WTC11 (cell line): Measurements from ENCODE around the gene RBM43. TPM values are rescaled to one million over a fixed set of nuclear protein-coding genes. Genes with fewer than 3 reads are reported as not detected.

ENCODE experiments used
- ATAC-seq: fragments of 200-7000 bp; cut with Tn5 transposase; 2 replicates; pipeline ENCODE4 v1.10.0; 2021; ENCODE audit warnings: mild to moderate bottlenecking, moderate library complexity
- CTCF ChIA-PET: fragments of 300-600 bp; sonication (Branson Sonifier 250); formaldehyde crosslinking; loops from one replicate; lab custom pipeline; 2021; ENCODE audit warnings: antibody characterized with exemption; lab: Charles Lee
- POLR2A ChIA-PET: fragments of 350-600 bp; sonication (Branson Sonifier 250); formaldehyde crosslinking; loops from one replicate; lab custom pipeline; 2021; ENCODE audit warnings: antibody characterized with exemption; lab: Charles Lee
- DNase-seq: peaks from one replicate; pipeline ENCODE4 v3.0.0; 2021; ENCODE audit warnings: low spot score
- H3K27ac Mint-ChIP-seq: 2 replicates; pipeline ENCODE4 v1.8.0; 2021; ENCODE audit warnings: mixed read lengths
- H3K27me3 Mint-ChIP-seq: 2 replicates; pipeline ENCODE4 v1.8.0; 2021; ENCODE audit warnings: low read depth, mild to moderate bottlenecking, moderate library complexity, mixed read lengths
- H3K36me3 Mint-ChIP-seq: 2 replicates; pipeline ENCODE4 v1.8.0; 2021; ENCODE audit warnings: mixed read lengths
- H3K4me1 Mint-ChIP-seq: 2 replicates; pipeline ENCODE4 v1.8.0; 2022; ENCODE audit warnings: mixed read lengths
- H3K4me3 Mint-ChIP-seq: 2 replicates; pipeline ENCODE4 v1.8.0; 2021; ENCODE audit warnings: mild to moderate bottlenecking, moderate library complexity, mixed read lengths
- H3K9me3 Mint-ChIP-seq: 2 replicates; pipeline ENCODE4 v1.8.0; 2021; ENCODE audit warnings: mixed read lengths
- CBFB ChIP-seq: sonication (generic); formaldehyde crosslinking; IDR thresholded peaks from 2 replicates; pipeline ENCODE4 v1.8.1; 2022; ENCODE audit warnings: mild to moderate bottlenecking, low read depth, missing genetic modification reagents
- CREM ChIP-seq: sonication (generic); formaldehyde crosslinking; IDR thresholded peaks from 2 replicates; pipeline ENCODE4 v1.8.1; 2022; ENCODE audit warnings: mild to moderate bottlenecking, missing genetic modification reagents, moderate library complexity
- FOXP1 ChIP-seq: sonication (generic); formaldehyde crosslinking; IDR thresholded peaks from 2 replicates; pipeline ENCODE4 v1.8.0; 2022; ENCODE audit warnings: missing genetic modification reagents, mild to moderate bottlenecking, moderate library complexity, borderline replicate concordance
- NFE2L1 ChIP-seq: sonication (generic); formaldehyde crosslinking; IDR thresholded peaks from 2 replicates; pipeline ENCODE4 v1.8.1; 2023; ENCODE audit warnings: missing genetic modification reagents
- RORB ChIP-seq: fragments of 250-450 bp; sonication (Bioruptor Pico); IDR thresholded peaks from 2 replicates; pipeline ENCODE4 v1.9.0; 2021; ENCODE audit warnings: mild to moderate bottlenecking
- SMAD4 ChIP-seq: sonication (generic); formaldehyde crosslinking; IDR thresholded peaks from 2 replicates; pipeline ENCODE4 v1.8.0; 2022; ENCODE audit warnings: mild to moderate bottlenecking, missing genetic modification reagents
- SOX15 ChIP-seq: fragments of 250-450 bp; sonication (Bioruptor Pico); IDR thresholded peaks from 2 replicates; pipeline ENCODE4 v1.9.0; 2021; ENCODE audit warnings: mild to moderate bottlenecking
- ZNF219 ChIP-seq: sonication (generic); formaldehyde crosslinking; IDR thresholded peaks from 2 replicates; pipeline ENCODE4 v1.8.0; 2023; ENCODE audit warnings: missing genetic modification reagents, mild to moderate bottlenecking, borderline replicate concordance
- ZNF263 ChIP-seq: sonication (generic); formaldehyde crosslinking; IDR thresholded peaks from 2 replicates; pipeline ENCODE4 v1.8.1; 2022; ENCODE audit warnings: low read depth, mild to moderate bottlenecking, moderate library complexity, missing genetic modification reagents
- ZNF317 ChIP-seq: sonication (generic); formaldehyde crosslinking; IDR thresholded peaks from 2 replicates; pipeline ENCODE4 v1.8.1; 2023; ENCODE audit warnings: low read depth, mild to moderate bottlenecking, moderate library complexity, missing genetic modification reagents, borderline replicate concordance
- total RNA-seq: library from RNA; stranded (reverse); gene quantifications from 3 replicates; pipeline ENCODE4 v1.2.3, GENCODE V29; 2021
- TF ChIP-seq, protein P1 (sequence below): sonication (generic); formaldehyde crosslinking; IDR thresholded peaks from 2 replicates; pipeline ENCODE4 v1.8.1; 2022; ENCODE audit warnings: missing genetic modification reagents, borderline replicate concordance
- TF ChIP-seq, protein P2 (sequence below): sonication (generic); formaldehyde crosslinking; IDR thresholded peaks from 2 replicates; pipeline ENCODE4 v1.8.1; 2023; ENCODE audit warnings: mild to moderate bottlenecking, missing genetic modification reagents, moderate library complexity
- TF ChIP-seq, protein P3 (sequence below): sonication (generic); formaldehyde crosslinking; IDR thresholded peaks from 2 replicates; pipeline ENCODE4 v1.8.1; 2023; ENCODE audit warnings: mild to moderate bottlenecking, missing genetic modification reagents
- TF ChIP-seq, protein P4 (sequence below): sonication (generic); formaldehyde crosslinking; IDR thresholded peaks from 2 replicates; pipeline ENCODE4 v1.8.0; 2022; ENCODE audit warnings: mild to moderate bottlenecking, missing genetic modification reagents
- TF ChIP-seq, protein P5 (sequence below): sonication (generic); formaldehyde crosslinking; conservative IDR thresholded peaks from 2 replicates; pipeline ENCODE4 v1.8.1; 2023; ENCODE audit warnings: mild to moderate bottlenecking, low read depth, missing genetic modification reagents, moderate library complexity
- TF ChIP-seq, protein P6 (sequence below): sonication (generic); formaldehyde crosslinking; IDR thresholded peaks from 2 replicates; pipeline ENCODE4 v1.8.0; 2023; ENCODE audit warnings: missing genetic modification reagents
- TF ChIP-seq, protein P7 (sequence below): sonication (generic); formaldehyde crosslinking; IDR thresholded peaks from 2 replicates; pipeline ENCODE4 v1.8.1; 2022; ENCODE audit warnings: low read depth, missing genetic modification reagents, borderline replicate concordance
- TF ChIP-seq, protein P8 (sequence below): sonication (generic); formaldehyde crosslinking; IDR thresholded peaks from 2 replicates; pipeline ENCODE4 v1.8.0; 2022; ENCODE audit warnings: mild to moderate bottlenecking, missing genetic modification reagents

The RBM43 gene
- total RNA-seq, 1 experiment from 2014 or later, result 2.8 TPM

DNA sequence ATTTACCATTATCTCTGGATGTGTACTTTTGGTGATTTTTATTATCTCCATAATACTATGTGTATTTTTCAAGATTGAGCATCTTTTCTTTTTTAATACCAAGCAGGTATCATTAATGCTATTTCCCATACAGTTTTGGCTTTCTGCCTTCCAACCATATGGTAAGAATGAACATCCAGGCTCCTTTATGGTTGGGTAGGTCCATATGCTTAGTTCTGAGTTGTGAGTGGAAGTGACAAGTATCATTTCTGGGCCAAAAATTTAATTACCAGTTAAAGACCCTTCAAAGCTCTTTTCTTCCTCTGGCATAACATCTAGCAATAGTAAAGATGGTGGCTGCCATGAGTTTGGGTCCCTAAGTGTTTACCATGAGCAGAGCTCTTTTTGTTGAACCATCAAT is 4.3 kb upstream of the RBM43 start:
- TF ChIP-seq, protein P1, sequence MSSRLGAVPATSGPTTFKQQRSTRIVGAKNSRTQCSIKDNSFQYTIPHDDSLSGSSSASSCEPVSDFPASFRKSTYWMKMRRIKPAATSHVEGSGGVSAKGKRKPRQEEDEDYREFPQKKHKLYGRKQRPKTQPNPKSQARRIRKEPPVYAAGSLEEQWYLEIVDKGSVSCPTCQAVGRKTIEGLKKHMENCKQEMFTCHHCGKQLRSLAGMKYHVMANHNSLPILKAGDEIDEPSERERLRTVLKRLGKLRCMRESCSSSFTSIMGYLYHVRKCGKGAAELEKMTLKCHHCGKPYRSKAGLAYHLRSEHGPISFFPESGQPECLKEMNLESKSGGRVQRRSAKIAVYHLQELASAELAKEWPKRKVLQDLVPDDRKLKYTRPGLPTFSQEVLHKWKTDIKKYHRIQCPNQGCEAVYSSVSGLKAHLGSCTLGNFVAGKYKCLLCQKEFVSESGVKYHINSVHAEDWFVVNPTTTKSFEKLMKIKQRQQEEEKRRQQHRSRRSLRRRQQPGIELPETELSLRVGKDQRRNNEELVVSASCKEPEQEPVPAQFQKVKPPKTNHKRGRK (CRISPR knock-in tag), result no peak
- TF ChIP-seq, protein P2, sequence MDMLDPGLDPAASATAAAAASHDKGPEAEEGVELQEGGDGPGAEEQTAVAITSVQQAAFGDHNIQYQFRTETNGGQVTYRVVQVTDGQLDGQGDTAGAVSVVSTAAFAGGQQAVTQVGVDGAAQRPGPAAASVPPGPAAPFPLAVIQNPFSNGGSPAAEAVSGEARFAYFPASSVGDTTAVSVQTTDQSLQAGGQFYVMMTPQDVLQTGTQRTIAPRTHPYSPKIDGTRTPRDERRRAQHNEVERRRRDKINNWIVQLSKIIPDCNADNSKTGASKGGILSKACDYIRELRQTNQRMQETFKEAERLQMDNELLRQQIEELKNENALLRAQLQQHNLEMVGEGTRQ (CRISPR knock-in tag), result no peak
- TF ChIP-seq SOX15 (CRISPR knock-in tag) (no peak), ZNF263 (CRISPR knock-in tag) (no peak), CBFB (CRISPR knock-in tag) (no peak), RORB (CRISPR knock-in tag) (no peak), ZNF317 (CRISPR knock-in tag) (no peak), CREM (CRISPR knock-in tag) (no peak), NFE2L1 (CRISPR knock-in tag) (no peak), SMAD4 (CRISPR knock-in tag) (no peak), ZNF219 (CRISPR knock-in tag) (no peak), FOXP1 (CRISPR knock-in tag) (no peak)
- TF ChIP-seq, protein P3, sequence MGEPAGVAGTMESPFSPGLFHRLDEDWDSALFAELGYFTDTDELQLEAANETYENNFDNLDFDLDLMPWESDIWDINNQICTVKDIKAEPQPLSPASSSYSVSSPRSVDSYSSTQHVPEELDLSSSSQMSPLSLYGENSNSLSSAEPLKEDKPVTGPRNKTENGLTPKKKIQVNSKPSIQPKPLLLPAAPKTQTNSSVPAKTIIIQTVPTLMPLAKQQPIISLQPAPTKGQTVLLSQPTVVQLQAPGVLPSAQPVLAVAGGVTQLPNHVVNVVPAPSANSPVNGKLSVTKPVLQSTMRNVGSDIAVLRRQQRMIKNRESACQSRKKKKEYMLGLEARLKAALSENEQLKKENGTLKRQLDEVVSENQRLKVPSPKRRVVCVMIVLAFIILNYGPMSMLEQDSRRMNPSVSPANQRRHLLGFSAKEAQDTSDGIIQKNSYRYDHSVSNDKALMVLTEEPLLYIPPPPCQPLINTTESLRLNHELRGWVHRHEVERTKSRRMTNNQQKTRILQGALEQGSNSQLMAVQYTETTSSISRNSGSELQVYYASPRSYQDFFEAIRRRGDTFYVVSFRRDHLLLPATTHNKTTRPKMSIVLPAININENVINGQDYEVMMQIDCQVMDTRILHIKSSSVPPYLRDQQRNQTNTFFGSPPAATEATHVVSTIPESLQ (CRISPR knock-in tag), result no peak
- TF ChIP-seq, protein P4, sequence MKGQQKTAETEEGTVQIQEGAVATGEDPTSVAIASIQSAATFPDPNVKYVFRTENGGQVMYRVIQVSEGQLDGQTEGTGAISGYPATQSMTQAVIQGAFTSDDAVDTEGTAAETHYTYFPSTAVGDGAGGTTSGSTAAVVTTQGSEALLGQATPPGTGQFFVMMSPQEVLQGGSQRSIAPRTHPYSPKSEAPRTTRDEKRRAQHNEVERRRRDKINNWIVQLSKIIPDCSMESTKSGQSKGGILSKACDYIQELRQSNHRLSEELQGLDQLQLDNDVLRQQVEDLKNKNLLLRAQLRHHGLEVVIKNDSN, result no peak
- TF ChIP-seq, protein P5, sequence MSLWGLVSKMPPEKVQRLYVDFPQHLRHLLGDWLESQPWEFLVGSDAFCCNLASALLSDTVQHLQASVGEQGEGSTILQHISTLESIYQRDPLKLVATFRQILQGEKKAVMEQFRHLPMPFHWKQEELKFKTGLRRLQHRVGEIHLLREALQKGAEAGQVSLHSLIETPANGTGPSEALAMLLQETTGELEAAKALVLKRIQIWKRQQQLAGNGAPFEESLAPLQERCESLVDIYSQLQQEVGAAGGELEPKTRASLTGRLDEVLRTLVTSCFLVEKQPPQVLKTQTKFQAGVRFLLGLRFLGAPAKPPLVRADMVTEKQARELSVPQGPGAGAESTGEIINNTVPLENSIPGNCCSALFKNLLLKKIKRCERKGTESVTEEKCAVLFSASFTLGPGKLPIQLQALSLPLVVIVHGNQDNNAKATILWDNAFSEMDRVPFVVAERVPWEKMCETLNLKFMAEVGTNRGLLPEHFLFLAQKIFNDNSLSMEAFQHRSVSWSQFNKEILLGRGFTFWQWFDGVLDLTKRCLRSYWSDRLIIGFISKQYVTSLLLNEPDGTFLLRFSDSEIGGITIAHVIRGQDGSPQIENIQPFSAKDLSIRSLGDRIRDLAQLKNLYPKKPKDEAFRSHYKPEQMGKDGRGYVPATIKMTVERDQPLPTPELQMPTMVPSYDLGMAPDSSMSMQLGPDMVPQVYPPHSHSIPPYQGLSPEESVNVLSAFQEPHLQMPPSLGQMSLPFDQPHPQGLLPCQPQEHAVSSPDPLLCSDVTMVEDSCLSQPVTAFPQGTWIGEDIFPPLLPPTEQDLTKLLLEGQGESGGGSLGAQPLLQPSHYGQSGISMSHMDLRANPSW (CRISPR knock-in tag), result no peak
- TF ChIP-seq, protein P6, sequence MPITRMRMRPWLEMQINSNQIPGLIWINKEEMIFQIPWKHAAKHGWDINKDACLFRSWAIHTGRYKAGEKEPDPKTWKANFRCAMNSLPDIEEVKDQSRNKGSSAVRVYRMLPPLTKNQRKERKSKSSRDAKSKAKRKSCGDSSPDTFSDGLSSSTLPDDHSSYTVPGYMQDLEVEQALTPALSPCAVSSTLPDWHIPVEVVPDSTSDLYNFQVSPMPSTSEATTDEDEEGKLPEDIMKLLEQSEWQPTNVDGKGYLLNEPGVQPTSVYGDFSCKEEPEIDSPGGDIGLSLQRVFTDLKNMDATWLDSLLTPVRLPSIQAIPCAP (CRISPR knock-in tag), result no peak
- TF ChIP-seq, protein P7, sequence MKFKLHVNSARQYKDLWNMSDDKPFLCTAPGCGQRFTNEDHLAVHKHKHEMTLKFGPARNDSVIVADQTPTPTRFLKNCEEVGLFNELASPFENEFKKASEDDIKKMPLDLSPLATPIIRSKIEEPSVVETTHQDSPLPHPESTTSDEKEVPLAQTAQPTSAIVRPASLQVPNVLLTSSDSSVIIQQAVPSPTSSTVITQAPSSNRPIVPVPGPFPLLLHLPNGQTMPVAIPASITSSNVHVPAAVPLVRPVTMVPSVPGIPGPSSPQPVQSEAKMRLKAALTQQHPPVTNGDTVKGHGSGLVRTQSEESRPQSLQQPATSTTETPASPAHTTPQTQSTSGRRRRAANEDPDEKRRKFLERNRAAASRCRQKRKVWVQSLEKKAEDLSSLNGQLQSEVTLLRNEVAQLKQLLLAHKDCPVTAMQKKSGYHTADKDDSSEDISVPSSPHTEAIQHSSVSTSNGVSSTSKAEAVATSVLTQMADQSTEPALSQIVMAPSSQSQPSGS, result no peak
- TF ChIP-seq, protein P8, sequence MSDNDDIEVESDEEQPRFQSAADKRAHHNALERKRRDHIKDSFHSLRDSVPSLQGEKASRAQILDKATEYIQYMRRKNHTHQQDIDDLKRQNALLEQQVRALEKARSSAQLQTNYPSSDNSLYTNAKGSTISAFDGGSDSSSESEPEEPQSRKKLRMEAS, result no peak
- ChIA-PET CTCF (no interaction called here), POLR2A (no interaction called here)
- no peak overlapping the region for H3K27ac Mint-ChIP-seq
- H3K4me3 Mint-ChIP-seq, result no peak overlapping the region
- peaks cover 10% of the 10 kb centered on the region for H3K9me3 Mint-ChIP-seq
- H3K27me3 Mint-ChIP-seq, result no peaks in the 10 kb centered on the region; the same call in 1 of the 2 replicates
- H3K4me1 Mint-ChIP-seq, result peaks cover 35% of the 10 kb centered on the region
- H3K36me3 Mint-ChIP-seq, result 0 out of 2 replicates have a peak, but pooled peaks cover 4% of the 10 kb centered on the region
- ATAC-seq (no peak), DNase-seq (no peak)
